IPS-15b (cell line): ENCODE results near the gene NOP14.
"Not testable (repeated sequence)": the region's sequence is repeated elsewhere in the genome, so short reads cannot be mapped to it uniquely, and the experiment has no call there.

Experiments
- H3K27me3 ChIP-seq: one replicate; pipeline ENCODE4 v1.6.1; 2013; ENCODE audit warnings: low read length; ENCODE audit not compliant: control insufficient read depth, insufficient read depth
- H3K36me3 ChIP-seq: one replicate; pipeline ENCODE4 v1.6.1; 2013; ENCODE audit warnings: low read length; ENCODE audit not compliant: control insufficient read depth, insufficient read depth
- H3K4me1 ChIP-seq: one replicate; pipeline ENCODE4 v1.6.1; 2013; ENCODE audit warnings: mild to moderate bottlenecking, low read length; ENCODE audit not compliant: control insufficient read depth, insufficient read depth
- H3K4me3 ChIP-seq: one replicate; pipeline ENCODE4 v1.5.1; 2013; ENCODE audit warnings: low read depth, low read length
- H3K9ac ChIP-seq: one replicate; pipeline ENCODE4 v1.6.1; 2013; ENCODE audit warnings: low read depth, mild to moderate bottlenecking, low read length
- H3K9me3 ChIP-seq: one replicate; pipeline ENCODE4 v1.6.1; 2013; ENCODE audit warnings: mild to moderate bottlenecking, low read length; ENCODE audit not compliant: control insufficient read depth, insufficient read depth

NOP14 gene

GRCh38 chr4:2963175-2963965, at the start of gene NOP14, which contains the start of gene GRK4:
Gene NOP14, minus strand, starts transcription at chr4:2963406. Its CDS starts 87 bp downstream, at chr4:2963319.
Gene GRK4, plus strand, starts transcription at chr4:2963571. Its CDS starts 500 bp downstream, at chr4:2964071.
- Histone ChIP-seq H3K4me1 (no peaks in the 10 kb centered on the region), H3K9ac (peak within 1 kb of the TSS; percentile 84), H3K27me3 (peaks cover 5% of the 10 kb centered on the region), H3K9me3 (no peaks in the 10 kb centered on the region), H3K36me3 (peaks cover 5% of the 10 kb centered on the region), H3K4me3 (peak within 1 kb of the TSS; percentile 87)

GRCh38 chr4:3011456-3012220, 48.4 kb upstream of the NOP14 start:
- no peak overlapping the region for H3K9ac ChIP-seq
- no peaks in the 10 kb centered on the region for H3K27me3 ChIP-seq
- H3K4me1 ChIP-seq, result no peaks in the 10 kb centered on the region
- no peaks in the 10 kb centered on the region for H3K9me3 ChIP-seq
- H3K36me3 ChIP-seq, result no peaks in the 10 kb centered on the region
- no peak overlapping the region for H3K4me3 ChIP-seq

GRCh38 chr4:3010998-3011397, 47.8 kb upstream of the NOP14 start:
- Histone ChIP-seq H3K4me1 (no peaks in the 10 kb centered on the region), H3K36me3 (no peaks in the 10 kb centered on the region), H3K9ac (no peak overlapping the region), H3K4me3 (no peak overlapping the region), H3K9me3 (no peaks in the 10 kb centered on the region), H3K27me3 (no peaks in the 10 kb centered on the region)

GRCh38 chr4:3010577-3010976, 47.4 kb upstream of the NOP14 start:
- no peak overlapping the region for H3K4me3 ChIP-seq
- H3K27me3 ChIP-seq, result no peaks in the 10 kb centered on the region
- H3K4me1 ChIP-seq, result no peaks in the 10 kb centered on the region
- no peak overlapping the region for H3K9ac ChIP-seq
- H3K9me3 ChIP-seq, result no peaks in the 10 kb centered on the region
- H3K36me3 ChIP-seq, result no peaks in the 10 kb centered on the region

GRCh38 chr4:3009422-3009821, 46.2 kb upstream of the NOP14 start:
- Histone ChIP-seq H3K9me3 (no peaks in the 10 kb centered on the region), H3K9ac (no peak overlapping the region), H3K36me3 (no peaks in the 10 kb centered on the region), H3K27me3 (no peaks in the 10 kb centered on the region), H3K4me1 (no peaks in the 10 kb centered on the region), H3K4me3 (no peak overlapping the region)

GRCh38 chr4:3007724-3008123, 44.5 kb upstream of the NOP14 start:
- H3K4me3 ChIP-seq, result no peak overlapping the region
- no peak overlapping the region for H3K9ac ChIP-seq
- H3K27me3 ChIP-seq, result no peaks in the 10 kb centered on the region
- H3K36me3 ChIP-seq, result no peaks in the 10 kb centered on the region
- no peaks in the 10 kb centered on the region for H3K9me3 ChIP-seq
- no peaks in the 10 kb centered on the region for H3K4me1 ChIP-seq

GRCh38 chr4:2996415-2996814, 33.2 kb upstream of the NOP14 start:
- Histone ChIP-seq H3K36me3 (no peaks in the 10 kb centered on the region), H3K9ac (no peak overlapping the region), H3K9me3 (no peaks in the 10 kb centered on the region), H3K4me1 (no peaks in the 10 kb centered on the region), H3K27me3 (no peaks in the 10 kb centered on the region), H3K4me3 (no peak overlapping the region)

GRCh38 chr4:2995546-2996265, 32.5 kb upstream of the NOP14 start:
- Histone ChIP-seq H3K9me3 (no peaks in the 10 kb centered on the region), H3K4me1 (no peaks in the 10 kb centered on the region), H3K36me3 (no peaks in the 10 kb centered on the region), H3K4me3 (no peak overlapping the region), H3K9ac (no peak overlapping the region), H3K27me3 (no peaks in the 10 kb centered on the region)

- Histone ChIP-seq H3K4me1 (no peaks in the 10 kb centered on the region), H3K36me3 (no peaks in the 10 kb centered on the region), H3K4me3 (no peak overlapping the region), H3K9me3 (no peaks in the 10 kb centered on the region), H3K27me3 (no peaks in the 10 kb centered on the region), H3K9ac (no peak overlapping the region)
Observed at GRCh38 chr4:2994917-2995316, 31.7 kb upstream of the NOP14 start.

- Histone ChIP-seq H3K4me1 (no peaks in the 10 kb centered on the region), H3K4me3 (no peak overlapping the region), H3K36me3 (no peaks in the 10 kb centered on the region), H3K9ac (no peak overlapping the region), H3K9me3 (no peaks in the 10 kb centered on the region), H3K27me3 (no peaks in the 10 kb centered on the region)
Observed at GRCh38 chr4:2991243-2991642, 28.0 kb upstream of the NOP14 start.

GRCh38 chr4:2983715-2984114, 20.5 kb upstream of the NOP14 start:
- H3K27me3 ChIP-seq, H3K4me3 ChIP-seq, H3K9ac ChIP-seq, H3K36me3 ChIP-seq, H3K4me1 ChIP-seq: not testable (repeated sequence)
- peaks cover 11% of the 10 kb centered on the region for H3K9me3 ChIP-seq
